HepG2 (cell line): ENCODE data around the gene LYZL6. TPM values are rescaled to one million over a fixed set of nuclear protein-coding genes. Genes with fewer than 3 reads are reported as not detected.

Experiments
- ARHGAP35 ChIP-seq: sonication (generic); formaldehyde crosslinking; IDR thresholded peaks from 2 replicates; pipeline ENCODE4 v1.9.0; 2022; ENCODE audit warnings: mild to moderate bottlenecking, inconsistent platforms, moderate library complexity, missing genetic modification reagents, borderline replicate concordance
- ATF7 ChIP-seq, 2 experiments: fragments of 450-650 bp in 1 of 2; sonication (generic) in 1 of 2; formaldehyde crosslinking in 1 of 2; IDR thresholded peaks; 2 replicates each; pipeline versions ENCODE4 v1.4.0 to v1.6.1; 2016 to 2020; ENCODE audit warnings: antibody characterized with exemption in 1 of 2, mild to moderate bottlenecking in 1 of 2, missing genetic modification reagents in 1 of 2
- CHD4 ChIP-seq: fragments of 200-600 bp; sonication (generic); IDR thresholded peaks from 2 replicates; pipeline ENCODE4 v1.7.0; 2017; ENCODE audit warnings: mild to moderate bottlenecking, low read length, borderline replicate concordance
- EP300 ChIP-seq, 3 experiments: sonication (generic) in 1 of 3; formaldehyde crosslinking in 1 of 3; IDR thresholded peaks; 2 replicates each; pipeline versions ENCODE4 v1.5.1 to v1.6.1; 2011 to 2020; ENCODE audit warnings: low read depth in 2 of 3, low read length in 2 of 3, borderline replicate concordance in 1 of 3, improper control_type of control experiment in 1 of 3, mild to moderate bottlenecking in 1 of 3, missing genetic modification reagents in 1 of 3, moderate library complexity in 1 of 3
- ESRRA ChIP-seq: sonication (generic); formaldehyde crosslinking; IDR thresholded peaks from 2 replicates; pipeline ENCODE4 v1.5.1; 2020; ENCODE audit warnings: mild to moderate bottlenecking, low read depth, missing genetic modification reagents
- GTF3A ChIP-seq: sonication (generic); formaldehyde crosslinking; conservative IDR thresholded peaks from 2 replicates; pipeline ENCODE4 v1.4.0; 2020; ENCODE audit warnings: mild to moderate bottlenecking, missing genetic modification reagents
- HNF4G ChIP-seq, 2 experiments: sonication (generic) in 1 of 2; formaldehyde crosslinking in 1 of 2; IDR thresholded peaks; 2 replicates each; pipeline versions ENCODE4 v1.4.0 to v1.6.1; 2011 to 2020; ENCODE audit warnings: borderline replicate concordance in 2 of 2, low read depth in 2 of 2, mild to moderate bottlenecking in 2 of 2, low read length in 1 of 2, missing genetic modification reagents in 1 of 2, moderate library complexity in 1 of 2
- HOXA7 ChIP-seq: sonication (generic); formaldehyde crosslinking; IDR thresholded peaks from 2 replicates; pipeline ENCODE4 v1.8.1; 2022; ENCODE audit warnings: mild to moderate bottlenecking, missing genetic modification reagents, moderate library complexity
- JARID2 ChIP-seq: sonication (generic); formaldehyde crosslinking; IDR thresholded peaks from 2 replicates; pipeline ENCODE4 v1.8.1; 2023; ENCODE audit warnings: missing genetic modification reagents, inconsistent platforms; ENCODE audit not compliant: insufficient replicate concordance
- KLF16 ChIP-seq, 2 experiments: sonication (generic) in 1 of 2; formaldehyde crosslinking in 1 of 2; IDR thresholded peaks; 2 replicates each; pipeline versions ENCODE4 v1.6.1 to v1.8.0; 2016 to 2023; ENCODE audit warnings: missing genetic modification reagents in 2 of 2, missing compliant biosample characterization in 1 of 2
- POLR2A ChIP-seq, 2 experiments: IDR thresholded peaks; 2 replicates each; pipeline ENCODE4 v1.6.1; 2011; ENCODE audit warnings: low read depth in 2 of 2, low read length in 2 of 2, mild to moderate bottlenecking in 1 of 2, moderate library complexity in 1 of 2; ENCODE audit not compliant: insufficient read depth in 1 of 2
- SAFB2 ChIP-seq: sonication (generic); formaldehyde crosslinking; IDR thresholded peaks from 2 replicates; pipeline ENCODE4 v1.5.1; 2020; ENCODE audit warnings: missing genetic modification reagents, low read depth, mild to moderate bottlenecking, borderline replicate concordance
- SNAI1 ChIP-seq: sonication (generic); formaldehyde crosslinking; IDR thresholded peaks from 2 replicates; pipeline ENCODE4 v1.5.0; 2020; ENCODE audit warnings: mild to moderate bottlenecking, missing genetic modification reagents, borderline replicate concordance
- TARDBP ChIP-seq: sonication (generic); formaldehyde crosslinking; IDR thresholded peaks from 2 replicates; pipeline ENCODE4 v1.8.0; 2022; ENCODE audit warnings: mild to moderate bottlenecking, missing genetic modification reagents
- ZNF121 ChIP-seq: sonication (generic); formaldehyde crosslinking; IDR thresholded peaks from 2 replicates; pipeline ENCODE4 v1.5.0; 2020; ENCODE audit warnings: mild to moderate bottlenecking, missing genetic modification reagents
- ZNF138 ChIP-seq: sonication (generic); formaldehyde crosslinking; IDR thresholded peaks from 2 replicates; pipeline ENCODE4 v1.5.0; 2020; ENCODE audit warnings: mild to moderate bottlenecking, low read depth, missing genetic modification reagents
- ZNF235 ChIP-seq: sonication (generic); formaldehyde crosslinking; IDR thresholded peaks from 2 replicates; pipeline ENCODE4 v1.8.1; 2023; ENCODE audit warnings: mild to moderate bottlenecking, missing genetic modification reagents, borderline replicate concordance
- ZNF264 ChIP-seq: sonication (generic); formaldehyde crosslinking; IDR thresholded peaks from 2 replicates; pipeline ENCODE4 v1.4.0; 2020; ENCODE audit warnings: missing genetic modification reagents
- ZNF333 ChIP-seq: sonication (generic); formaldehyde crosslinking; IDR thresholded peaks from 2 replicates; pipeline ENCODE4 v1.4.0; 2020; ENCODE audit warnings: mild to moderate bottlenecking, missing genetic modification reagents, borderline replicate concordance
- ZNF549 ChIP-seq: sonication (generic); formaldehyde crosslinking; IDR thresholded peaks from 2 replicates; pipeline ENCODE4 v1.5.0; 2020; ENCODE audit warnings: missing genetic modification reagents
- polyA plus RNA-seq, 8 experiments: library from polyadenylated mRNA; depleted of rRNA in 3 of 8; stranded (reverse) in 7 of 8; unstranded in 1 of 8; fragments of >200 nt; fragmentation: Illumina TruSeq in 4 of 8; extraction: Trizol in 4 of 8; gene quantifications; 2 replicates each; pipeline versions ENCODE4 v1.2.1 to v1.2.3, GENCODE V29; 2011 to 2016; ENCODE audit warnings: low read depth in 4 of 8, missing spikeins in 1 of 8, mixed read lengths in 1 of 8; ENCODE audit not compliant: insufficient read depth in 1 of 8
- total RNA-seq, 5 experiments: library from RNA; depleted of rRNA; stranded (reverse); fragments of >200 nt; fragmentation: Illumina TruSeq; extraction: Trizol; gene quantifications; 2 replicates each; pipeline ENCODE4 v1.2.3, GENCODE V29; 2016; ENCODE audit warnings: low read depth in 1 of 5
- TF ChIP-seq, protein P1 (sequence below): sonication (generic); formaldehyde crosslinking; IDR thresholded peaks from 2 replicates; pipeline ENCODE4 v1.4.0; 2020; ENCODE audit warnings: missing genetic modification reagents
- TF ChIP-seq, protein P2 (sequence below): sonication (generic); formaldehyde crosslinking; IDR thresholded peaks from 2 replicates; pipeline ENCODE4 v1.5.0; 2020; ENCODE audit warnings: missing genetic modification reagents

The LYZL6 gene
- total and polyA plus RNA-seq, 2 of the 13 experiments (the other 11 are each of a cell fraction or from before 2014, with no cell fraction given): not detected

DNA sequence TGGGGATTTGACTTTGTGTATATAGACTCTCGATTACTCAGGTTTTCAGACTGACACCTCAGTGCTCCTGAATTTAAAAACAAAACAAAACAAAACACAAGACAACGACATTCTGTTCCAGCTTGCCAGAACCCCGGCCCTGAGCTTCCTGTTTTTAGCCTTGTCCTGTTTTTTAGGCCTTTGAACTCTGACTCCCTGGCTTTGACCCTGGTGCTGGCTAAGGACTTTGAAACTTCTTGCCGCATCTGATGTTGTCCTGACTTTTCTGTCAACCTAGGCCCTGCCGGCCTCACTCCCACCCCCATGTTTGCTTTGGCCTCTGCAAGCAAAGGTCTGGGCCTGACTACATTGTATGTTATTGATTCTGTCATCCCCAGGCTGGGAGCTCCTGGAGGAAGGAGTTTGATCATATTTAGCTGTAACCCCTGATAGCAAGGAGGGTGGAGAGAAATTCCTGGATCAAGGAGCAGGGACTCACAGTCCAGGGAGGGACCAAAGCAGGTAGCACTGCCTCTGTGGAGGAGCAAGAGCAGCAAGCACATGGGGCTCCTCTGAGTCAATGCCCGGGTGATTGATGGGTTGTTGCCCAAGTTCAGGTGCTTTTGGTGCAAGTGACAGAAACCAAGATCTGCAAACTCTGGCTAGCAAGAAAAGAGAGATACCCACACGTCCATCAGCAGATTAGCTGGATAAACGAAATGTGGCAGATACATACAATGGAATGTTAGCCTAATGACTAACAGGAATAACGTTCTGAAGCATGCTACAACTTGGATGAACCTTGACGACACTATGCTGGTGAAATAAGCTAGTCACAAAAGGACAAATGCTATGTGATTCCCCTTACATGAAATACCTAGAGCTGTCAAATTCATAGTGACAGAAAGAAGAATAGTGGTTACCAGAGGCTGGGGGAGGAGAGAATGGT lies 30.1 kb upstream of the LYZL6 start (continued):
- TF ChIP-seq, protein P1, sequence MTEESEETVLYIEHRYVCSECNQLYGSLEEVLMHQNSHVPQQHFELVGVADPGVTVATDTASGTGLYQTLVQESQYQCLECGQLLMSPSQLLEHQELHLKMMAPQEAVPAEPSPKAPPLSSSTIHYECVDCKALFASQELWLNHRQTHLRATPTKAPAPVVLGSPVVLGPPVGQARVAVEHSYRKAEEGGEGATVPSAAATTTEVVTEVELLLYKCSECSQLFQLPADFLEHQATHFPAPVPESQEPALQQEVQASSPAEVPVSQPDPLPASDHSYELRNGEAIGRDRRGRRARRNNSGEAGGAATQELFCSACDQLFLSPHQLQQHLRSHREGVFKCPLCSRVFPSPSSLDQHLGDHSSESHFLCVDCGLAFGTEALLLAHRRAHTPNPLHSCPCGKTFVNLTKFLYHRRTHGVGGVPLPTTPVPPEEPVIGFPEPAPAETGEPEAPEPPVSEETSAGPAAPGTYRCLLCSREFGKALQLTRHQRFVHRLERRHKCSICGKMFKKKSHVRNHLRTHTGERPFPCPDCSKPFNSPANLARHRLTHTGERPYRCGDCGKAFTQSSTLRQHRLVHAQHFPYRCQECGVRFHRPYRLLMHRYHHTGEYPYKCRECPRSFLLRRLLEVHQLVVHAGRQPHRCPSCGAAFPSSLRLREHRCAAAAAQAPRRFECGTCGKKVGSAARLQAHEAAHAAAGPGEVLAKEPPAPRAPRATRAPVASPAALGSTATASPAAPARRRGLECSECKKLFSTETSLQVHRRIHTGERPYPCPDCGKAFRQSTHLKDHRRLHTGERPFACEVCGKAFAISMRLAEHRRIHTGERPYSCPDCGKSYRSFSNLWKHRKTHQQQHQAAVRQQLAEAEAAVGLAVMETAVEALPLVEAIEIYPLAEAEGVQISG (CRISPR knock-in tag): peak; percentile 79; the same call in 1 of the 2 replicates
- TF ChIP-seq ATF7 (IDR thresholded peaks at IDR 0.05): no peak
- peak; percentile 93 for TF ChIP-seq ATF7 (CRISPR knock-in tag; IDR thresholded peaks at IDR 0.05)
- TF ChIP-seq EP300 (IDR thresholded peaks at IDR 0.05; ENCODE audit: low read depth in 2 of 2, low read length in 2 of 2): peak; percentile 90 to 97
- peak; percentile 99 for TF ChIP-seq EP300 (CRISPR knock-in tag; IDR thresholded peaks at IDR 0.05; ENCODE audit: borderline replicate concordance)
- TF ChIP-seq ZNF121: peak; percentile 43
- peak; percentile 49; the same call in 1 of the 2 replicates for TF ChIP-seq ARHGAP35 (CRISPR knock-in tag)
- peak; percentile 47; the same call in 1 of the 2 replicates for TF ChIP-seq SAFB2 (CRISPR knock-in tag)
- TF ChIP-seq JARID2 (CRISPR knock-in tag): no peak
- TF ChIP-seq CHD4: peak; percentile 21; the same call in 1 of the 2 replicates
- no peak for TF ChIP-seq ZNF235 (CRISPR knock-in tag)
- TF ChIP-seq TARDBP (CRISPR knock-in tag): peak; percentile 99
- TF ChIP-seq POLR2A (IDR thresholded peaks at IDR 0.05; ENCODE audit: insufficient read depth in 1 of 2, low read depth in 2 of 2, low read length in 2 of 2): 0 out of 4 replicates have a peak, but pooled peaks have one; percentile 29 to 40
- TF ChIP-seq HNF4G (IDR thresholded peaks at IDR 0.05; ENCODE audit: borderline replicate concordance, low read depth, low read length): peak; percentile 99
- peak; percentile 100 for TF ChIP-seq HNF4G (CRISPR knock-in tag; IDR thresholded peaks at IDR 0.05; ENCODE audit: borderline replicate concordance, low read depth)
- TF ChIP-seq ZNF549 (CRISPR knock-in tag): no peak
- TF ChIP-seq, protein P2, sequence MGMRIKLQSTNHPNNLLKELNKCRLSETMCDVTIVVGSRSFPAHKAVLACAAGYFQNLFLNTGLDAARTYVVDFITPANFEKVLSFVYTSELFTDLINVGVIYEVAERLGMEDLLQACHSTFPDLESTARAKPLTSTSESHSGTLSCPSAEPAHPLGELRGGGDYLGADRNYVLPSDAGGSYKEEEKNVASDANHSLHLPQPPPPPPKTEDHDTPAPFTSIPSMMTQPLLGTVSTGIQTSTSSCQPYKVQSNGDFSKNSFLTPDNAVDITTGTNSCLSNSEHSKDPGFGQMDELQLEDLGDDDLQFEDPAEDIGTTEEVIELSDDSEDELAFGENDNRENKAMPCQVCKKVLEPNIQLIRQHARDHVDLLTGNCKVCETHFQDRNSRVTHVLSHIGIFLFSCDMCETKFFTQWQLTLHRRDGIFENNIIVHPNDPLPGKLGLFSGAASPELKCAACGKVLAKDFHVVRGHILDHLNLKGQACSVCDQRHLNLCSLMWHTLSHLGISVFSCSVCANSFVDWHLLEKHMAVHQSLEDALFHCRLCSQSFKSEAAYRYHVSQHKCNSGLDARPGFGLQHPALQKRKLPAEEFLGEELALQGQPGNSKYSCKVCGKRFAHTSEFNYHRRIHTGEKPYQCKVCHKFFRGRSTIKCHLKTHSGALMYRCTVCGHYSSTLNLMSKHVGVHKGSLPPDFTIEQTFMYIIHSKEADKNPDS (CRISPR knock-in tag): no peak
- TF ChIP-seq HOXA7 (CRISPR knock-in tag): no peak
- TF ChIP-seq ZNF333 (CRISPR knock-in tag): 0 out of 2 replicates have a peak, but pooled peaks have one; percentile 86
- 0 out of 2 replicates have a peak, but pooled peaks have one; percentile 4 for TF ChIP-seq SNAI1
- peak; percentile 14; the same call in 1 of the 2 replicates for TF ChIP-seq ZNF264 (CRISPR knock-in tag)
- TF ChIP-seq ESRRA (CRISPR knock-in tag): peak; percentile 98
- no peak for TF ChIP-seq GTF3A (CRISPR knock-in tag)
- TF ChIP-seq KLF16 (CRISPR knock-in tag; IDR thresholded peaks at IDR 0.05): peak in 1 of 2 experiments; percentile 92; a peak in 2 of 4 replicates
- peak; percentile 73; the same call in 1 of the 2 replicates for TF ChIP-seq ZNF138
